GM12892 (cell line): ENCODE results near the gene COX4I1.

Experiments
- POLR2AphosphoS5 ChIP-seq: IDR thresholded peaks from 2 replicates; pipeline ENCODE4 v1.6.1; 2011; ENCODE audit warnings: low read depth, low read length, control low read depth
- TAF1 ChIP-seq: IDR thresholded peaks from 2 replicates; pipeline ENCODE4 v1.6.1; 2011; ENCODE audit warnings: low read depth, mild to moderate bottlenecking, control low read depth, low read length, borderline replicate concordance

DNA sequence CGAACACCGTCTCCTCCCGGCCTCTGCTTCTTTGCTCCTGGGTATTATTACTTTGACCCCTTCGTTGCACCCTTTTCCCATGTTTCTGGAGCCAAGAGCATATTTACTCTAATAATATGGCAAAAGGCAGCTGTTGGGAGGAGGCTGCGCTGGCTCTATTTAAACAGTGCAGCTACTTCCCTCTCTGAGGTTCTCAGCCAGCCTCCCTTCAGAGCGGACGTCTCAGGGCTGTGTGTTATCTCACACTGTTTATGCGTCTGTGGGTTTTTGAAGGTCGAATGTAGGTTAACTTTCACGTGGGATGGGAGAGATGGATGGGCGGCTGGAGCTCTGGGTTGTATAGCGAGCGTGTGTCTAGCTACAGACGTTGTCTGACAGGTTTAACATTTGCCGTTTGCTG is 45.3 kb downstream of the COX4I1 start:
- TF ChIP-seq POLR2AphosphoS5 (no peak), TAF1 (no peak)
